ENCODE results near the gene DUSP15.

Gene DUSP15

DNA sequence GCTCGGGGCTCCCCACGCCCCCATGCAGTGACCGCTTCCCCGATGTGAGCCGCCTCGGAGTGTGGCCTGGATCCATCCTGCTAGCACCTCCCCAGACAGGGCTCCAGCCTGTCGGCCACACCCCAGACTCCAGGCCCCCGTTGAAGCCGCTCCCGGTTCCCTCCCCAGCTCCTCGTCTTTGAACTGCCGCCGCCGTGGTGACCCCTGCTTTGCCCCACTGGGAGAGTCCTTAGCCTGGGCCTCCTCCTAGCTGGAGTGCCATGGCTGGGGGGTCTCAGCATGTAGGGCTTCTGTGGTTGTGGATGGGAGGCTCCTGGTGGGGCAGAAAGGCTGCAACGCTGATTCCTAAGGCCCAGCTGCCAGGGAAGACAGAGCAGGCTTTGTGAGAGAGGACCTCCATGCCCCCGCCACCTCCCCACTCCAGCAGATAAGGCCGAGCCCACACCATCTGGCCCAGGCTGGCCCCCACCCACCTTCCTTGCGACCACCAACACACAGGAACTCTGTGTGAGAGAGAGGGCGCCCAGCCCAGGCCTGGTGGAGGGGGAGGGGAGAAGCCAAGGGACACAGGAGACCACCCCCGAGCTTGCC lies 36.3 kb downstream of the DUSP15 start:
- no peak for DNase-seq (ENCODE audit: extremely low read depth, insufficient read length)
- H3K27me3 ChIP-seq (replicated peaks; ENCODE audit: control insufficient read depth, insufficient read depth, low read length), result no peaks in the 10 kb centered on the region
- no peaks in the 10 kb centered on the region for H3K36me3 ChIP-seq (ENCODE audit: control insufficient read depth, insufficient read depth, low read length)
- no peak overlapping the region for H3K4me3 ChIP-seq (replicated peaks; ENCODE audit: low read depth, low read length)
- TF ChIP-seq, protein P1, sequence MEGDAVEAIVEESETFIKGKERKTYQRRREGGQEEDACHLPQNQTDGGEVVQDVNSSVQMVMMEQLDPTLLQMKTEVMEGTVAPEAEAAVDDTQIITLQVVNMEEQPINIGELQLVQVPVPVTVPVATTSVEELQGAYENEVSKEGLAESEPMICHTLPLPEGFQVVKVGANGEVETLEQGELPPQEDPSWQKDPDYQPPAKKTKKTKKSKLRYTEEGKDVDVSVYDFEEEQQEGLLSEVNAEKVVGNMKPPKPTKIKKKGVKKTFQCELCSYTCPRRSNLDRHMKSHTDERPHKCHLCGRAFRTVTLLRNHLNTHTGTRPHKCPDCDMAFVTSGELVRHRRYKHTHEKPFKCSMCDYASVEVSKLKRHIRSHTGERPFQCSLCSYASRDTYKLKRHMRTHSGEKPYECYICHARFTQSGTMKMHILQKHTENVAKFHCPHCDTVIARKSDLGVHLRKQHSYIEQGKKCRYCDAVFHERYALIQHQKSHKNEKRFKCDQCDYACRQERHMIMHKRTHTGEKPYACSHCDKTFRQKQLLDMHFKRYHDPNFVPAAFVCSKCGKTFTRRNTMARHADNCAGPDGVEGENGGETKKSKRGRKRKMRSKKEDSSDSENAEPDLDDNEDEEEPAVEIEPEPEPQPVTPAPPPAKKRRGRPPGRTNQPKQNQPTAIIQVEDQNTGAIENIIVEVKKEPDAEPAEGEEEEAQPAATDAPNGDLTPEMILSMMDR (IDR thresholded peaks at IDR 0.05; ENCODE audit: insufficient read depth, low read length, poor library complexity, severe bottlenecking), result no peak

DNA sequence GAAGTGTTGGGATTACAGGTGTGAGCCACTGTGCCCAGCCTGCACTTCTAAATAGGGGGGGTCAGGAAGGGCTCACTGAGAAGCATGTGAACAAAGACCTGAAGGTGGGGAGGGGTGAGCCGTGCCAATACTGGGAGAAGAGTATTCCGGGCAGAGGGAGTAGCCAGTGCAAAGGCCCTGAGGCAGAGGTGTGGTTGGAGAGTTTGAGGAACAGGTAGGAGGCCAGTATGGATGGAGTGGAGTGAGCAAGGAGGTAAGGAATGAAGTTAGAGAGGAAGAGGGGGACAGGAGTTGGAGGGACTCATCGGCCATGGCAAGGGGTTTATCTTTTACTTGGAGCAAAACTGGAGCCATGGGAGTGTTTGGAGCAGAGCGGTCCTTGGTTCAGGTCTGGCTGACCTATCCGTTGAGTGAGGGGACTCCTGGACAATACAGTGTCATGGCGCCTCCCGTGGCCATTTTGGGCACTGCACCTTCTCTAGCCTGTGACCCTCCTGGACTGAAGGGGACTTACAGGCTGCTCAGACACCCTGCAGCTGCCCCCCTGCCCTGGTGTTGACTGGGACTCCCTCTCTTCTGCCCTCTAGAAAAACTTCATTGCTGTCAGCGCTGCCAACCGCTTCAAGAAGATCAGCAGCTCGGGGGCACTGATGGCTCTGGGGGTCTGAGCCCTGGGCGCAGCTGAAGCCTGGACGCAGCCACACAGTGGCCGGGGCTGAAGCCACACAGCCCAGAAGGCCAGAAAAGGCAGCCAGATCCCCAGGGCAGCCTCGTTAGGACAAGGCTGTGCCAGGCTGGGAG lies 37.0 kb downstream of the DUSP15 start:
- TF ChIP-seq, protein P1 (IDR thresholded peaks at IDR 0.05; ENCODE audit: insufficient read depth, low read length, poor library complexity, severe bottlenecking), result peak; percentile 93
- Histone ChIP-seq H3K27me3 (replicated peaks; ENCODE audit: control insufficient read depth, insufficient read depth, low read length) (no peaks in the 10 kb centered on the region), H3K4me3 (replicated peaks; ENCODE audit: low read depth, low read length) (no peak overlapping the region), H3K36me3 (ENCODE audit: control insufficient read depth, insufficient read depth, low read length) (no peaks in the 10 kb centered on the region)
- peak; percentile 42 for DNase-seq (ENCODE audit: extremely low read depth, insufficient read length)

DNA sequence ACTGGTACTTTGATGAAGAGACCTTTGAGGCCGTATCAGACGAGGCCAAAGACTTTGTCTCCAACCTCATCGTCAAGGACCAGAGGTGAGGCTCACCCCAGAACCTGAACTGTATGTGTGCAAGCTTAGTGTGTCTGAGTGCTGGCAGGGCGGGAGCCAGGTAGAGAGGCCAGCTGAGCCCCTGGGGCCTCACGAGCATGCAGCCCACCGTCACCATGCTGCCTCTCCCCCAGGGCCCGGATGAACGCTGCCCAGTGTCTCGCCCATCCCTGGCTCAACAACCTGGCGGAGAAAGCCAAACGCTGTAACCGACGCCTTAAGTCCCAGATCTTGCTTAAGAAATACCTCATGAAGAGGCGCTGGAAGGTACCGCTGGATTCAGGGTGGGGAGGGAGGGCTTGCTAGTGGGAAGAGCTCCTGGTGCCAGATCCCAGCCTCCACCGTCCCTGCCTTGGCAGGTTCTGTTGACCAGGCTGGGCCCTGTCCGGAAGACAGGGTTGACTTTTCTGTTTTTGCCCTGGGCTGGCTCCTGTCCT lies 38.5 kb downstream of the DUSP15 start:
- no peak overlapping the region for H3K4me3 ChIP-seq (replicated peaks; ENCODE audit: low read depth, low read length)
- H3K27me3 ChIP-seq (replicated peaks; ENCODE audit: control insufficient read depth, insufficient read depth, low read length), result no peaks in the 10 kb centered on the region
- no peaks in the 10 kb centered on the region for H3K36me3 ChIP-seq (ENCODE audit: control insufficient read depth, insufficient read depth, low read length)
- DNase-seq (ENCODE audit: extremely low read depth, insufficient read length), result no peak
- TF ChIP-seq, protein P1 (IDR thresholded peaks at IDR 0.05; ENCODE audit: insufficient read depth, low read length, poor library complexity, severe bottlenecking), result no peak

DNA sequence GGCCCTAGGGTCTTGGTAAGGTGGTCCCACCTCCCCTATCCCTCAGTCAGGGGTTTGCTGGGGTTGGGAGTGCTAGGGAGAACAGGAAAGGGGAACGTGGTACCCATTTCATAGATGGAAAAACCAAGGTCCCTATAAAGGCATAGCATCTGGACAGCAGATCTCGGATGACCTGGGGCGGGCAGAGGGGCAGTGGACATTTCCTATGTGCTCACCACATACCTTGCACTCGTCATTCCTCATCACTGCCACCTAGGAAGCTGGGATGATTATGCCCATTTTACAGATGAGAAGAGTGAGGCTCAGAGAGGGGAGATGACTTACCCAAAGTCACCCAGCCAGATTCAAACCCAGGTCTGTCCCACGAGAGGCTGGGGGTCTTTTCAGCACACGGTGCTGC lies 39.1 kb downstream of the DUSP15 start:
- H3K4me3 ChIP-seq (replicated peaks; ENCODE audit: low read depth, low read length), result no peak overlapping the region
- no peak for DNase-seq (ENCODE audit: extremely low read depth, insufficient read length)
- TF ChIP-seq, protein P1 (IDR thresholded peaks at IDR 0.05; ENCODE audit: insufficient read depth, low read length, poor library complexity, severe bottlenecking), result no peak
- H3K27me3 ChIP-seq (replicated peaks; ENCODE audit: control insufficient read depth, insufficient read depth, low read length), result no peaks in the 10 kb centered on the region
- no peaks in the 10 kb centered on the region for H3K36me3 ChIP-seq (ENCODE audit: control insufficient read depth, insufficient read depth, low read length)

DNA sequence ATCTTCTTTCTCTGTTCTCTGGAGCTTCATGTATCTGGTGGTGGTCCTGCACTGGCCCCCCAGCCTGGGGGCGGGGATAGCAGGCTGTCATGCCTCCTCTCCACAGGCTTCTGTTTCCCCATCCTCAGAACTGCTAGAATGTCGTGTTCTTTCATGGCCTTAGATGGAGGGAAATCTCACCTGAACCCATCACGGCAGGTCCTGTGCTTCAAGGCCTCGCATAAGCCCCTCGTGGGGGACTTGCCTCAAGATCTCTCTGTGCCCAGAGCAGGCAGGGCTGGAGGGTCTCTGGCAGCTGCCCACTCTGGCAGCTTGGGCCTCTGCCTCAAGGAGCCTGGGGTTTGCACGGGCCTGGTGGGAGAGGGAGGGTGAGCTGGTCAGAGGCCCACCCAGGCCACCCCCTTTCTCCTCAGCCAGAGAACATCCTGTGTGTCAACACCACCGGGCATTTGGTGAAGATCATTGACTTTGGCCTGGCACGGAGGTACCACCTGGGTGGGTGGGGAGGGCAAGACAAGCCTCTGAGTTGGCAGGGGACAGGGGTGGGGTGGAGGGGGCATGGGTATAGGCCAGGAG lies 39.8 kb downstream of the DUSP15 start:
- Histone ChIP-seq H3K27me3 (replicated peaks; ENCODE audit: control insufficient read depth, insufficient read depth, low read length) (no peaks in the 10 kb centered on the region), H3K4me3 (replicated peaks; ENCODE audit: low read depth, low read length) (no peak overlapping the region), H3K36me3 (ENCODE audit: control insufficient read depth, insufficient read depth, low read length) (no peaks in the 10 kb centered on the region)
- TF ChIP-seq, protein P1 (IDR thresholded peaks at IDR 0.05; ENCODE audit: insufficient read depth, low read length, poor library complexity, severe bottlenecking), result no peak
- DNase-seq (ENCODE audit: extremely low read depth, insufficient read length), result no peak

Data from GM06990 (cell line).